HG02642 (cell line): ENCODE measurements around the gene PLCG2.
"Not testable (repeated sequence)": the region's sequence is repeated elsewhere in the genome, so short reads cannot be mapped to it uniquely, and the experiment has no call there.

ENCODE experiments used
- ATAC-seq: cut with Tn5 transposase; IDR thresholded peaks from one replicate; pipeline ENCODE4 v1.9.1; 2021; ENCODE audit warnings: mild to moderate bottlenecking; ENCODE audit not compliant: unreplicated experiment, poor library complexity

The PLCG2 gene

GRCh38 chr16:81873206-81873605, 94.1 kb downstream of the PLCG2 start:
- no peak for ATAC-seq

- ATAC-seq, result peak; percentile 63
Measured at GRCh38 chr16:81873843-81874752, 95.0 kb downstream of the PLCG2 start.

DNA sequence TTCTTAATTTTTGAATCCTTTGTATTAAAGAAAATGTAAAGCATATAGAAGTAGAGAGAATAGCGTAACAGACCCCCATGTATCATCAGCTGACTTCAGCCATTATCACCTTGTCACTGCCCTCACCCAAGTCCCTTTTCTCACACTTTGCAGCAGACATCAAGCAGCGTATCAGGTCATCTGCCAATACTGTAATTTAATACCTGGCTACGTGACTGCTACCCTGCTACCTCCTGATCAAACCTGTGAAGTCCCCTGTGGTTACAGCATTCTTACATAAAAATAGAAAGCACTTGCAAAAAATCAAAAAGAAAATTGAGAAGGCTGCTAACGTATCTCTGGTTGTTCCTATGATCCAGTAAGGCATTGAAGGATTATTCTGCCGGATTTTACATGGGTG, 96.4 kb downstream of the PLCG2 start:
- no peak for ATAC-seq

DNA sequence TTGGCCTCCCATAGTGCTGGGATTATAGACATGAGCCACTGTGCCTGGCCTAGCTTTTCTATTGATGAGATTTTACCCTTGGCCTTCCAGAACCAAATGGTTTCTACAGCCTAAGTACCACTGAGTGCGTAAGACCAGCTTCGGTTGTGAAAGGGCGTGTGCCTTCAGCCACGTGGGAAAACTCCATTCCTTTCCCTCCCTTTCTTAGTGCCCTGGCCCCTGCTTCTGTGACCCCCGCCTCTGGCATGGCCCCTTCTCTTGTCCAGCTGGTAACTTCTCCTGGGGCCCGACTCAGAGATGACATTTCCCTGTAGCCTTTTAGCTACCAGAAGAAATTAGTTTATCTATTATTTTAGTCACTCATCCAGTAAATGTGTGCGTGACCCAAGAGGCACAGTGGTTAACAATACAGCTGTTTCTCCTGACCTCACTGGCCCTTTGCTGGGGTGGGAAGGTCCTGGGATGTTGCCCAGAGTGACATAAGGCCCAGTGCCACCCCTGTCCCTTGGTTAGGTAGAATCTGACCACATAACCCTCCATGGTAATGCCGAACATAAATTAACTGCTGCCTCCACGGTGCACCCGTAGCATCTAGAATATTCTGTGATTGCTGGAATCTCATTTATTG, 97.3 kb downstream of the PLCG2 start:
- ATAC-seq, result no peak

- ATAC-seq, result not testable (repeated sequence)
Measured at GRCh38 chr16:81877490-81877889, 98.4 kb downstream of the PLCG2 start.

- no peak for ATAC-seq
Measured at GRCh38 chr16:81878529-81878928, 99.4 kb downstream of the PLCG2 start.

- no peak for ATAC-seq
Measured at GRCh38 chr16:81879625-81880024, 100.5 kb downstream of the PLCG2 start.

DNA sequence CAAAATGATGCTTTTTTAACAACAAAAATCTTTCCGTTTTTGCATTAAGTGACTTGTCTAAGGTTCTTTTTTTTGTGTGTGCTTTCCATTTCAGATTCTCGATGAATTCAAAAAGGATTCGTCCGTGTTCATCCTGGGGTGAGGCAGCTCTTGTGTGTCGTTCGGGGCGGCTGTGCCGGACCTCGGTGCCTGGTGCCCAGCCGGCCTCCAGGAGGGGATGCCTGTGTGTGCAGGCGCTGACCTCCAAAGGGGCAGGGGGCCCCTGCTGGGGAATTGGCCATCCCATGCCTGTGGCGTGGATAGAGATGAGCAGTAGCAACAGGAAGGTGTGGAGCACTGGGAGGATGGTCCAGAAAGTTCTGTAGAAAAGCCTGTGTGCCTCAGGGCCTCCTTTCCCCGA, 101.7 kb downstream of the PLCG2 start:
- ATAC-seq, result no peak

DNA sequence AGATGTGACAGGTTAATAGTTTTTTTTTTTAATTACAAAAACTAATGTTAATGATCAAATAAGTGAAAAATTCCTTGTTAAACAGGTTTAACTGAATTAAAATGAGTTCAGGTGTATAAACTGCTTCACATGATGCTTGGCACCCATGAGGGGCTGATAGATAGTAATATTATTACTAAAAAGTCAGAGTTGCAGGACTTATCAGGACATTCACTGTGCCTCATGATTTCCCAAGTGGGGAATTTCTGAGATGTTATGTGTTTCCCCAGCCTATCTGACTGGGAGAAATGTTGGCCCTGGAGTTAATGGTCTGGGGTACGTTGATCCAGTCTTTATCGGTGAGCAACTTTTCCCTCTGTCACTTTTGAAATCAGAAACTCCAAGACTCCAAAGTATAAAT, 102.1 kb downstream of the PLCG2 start:
- ATAC-seq, result no peak

DNA sequence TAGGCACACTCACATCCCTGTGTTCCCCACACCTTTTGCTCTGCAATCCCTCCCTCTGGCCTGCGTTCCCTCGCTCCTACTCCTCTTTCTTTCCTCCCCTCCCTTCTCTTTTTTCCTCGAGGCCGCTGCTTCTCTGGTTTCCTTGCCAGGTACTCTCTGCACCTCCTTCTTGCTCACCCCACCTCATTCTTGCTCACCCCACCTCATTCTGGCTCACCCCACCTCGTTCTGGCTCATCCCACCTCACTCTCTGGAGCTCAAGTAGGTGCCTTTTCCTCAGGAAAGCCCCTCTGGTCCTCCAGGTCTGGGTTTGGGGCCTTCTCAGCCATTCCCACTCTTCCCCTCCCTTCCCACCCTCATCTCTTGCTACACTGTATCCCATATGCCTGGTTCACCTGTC, 103.5 kb downstream of the PLCG2 start:
- no peak for ATAC-seq

- no peak for ATAC-seq
Measured at GRCh38 chr16:81883235-81883634, 104.1 kb downstream of the PLCG2 start.

DNA sequence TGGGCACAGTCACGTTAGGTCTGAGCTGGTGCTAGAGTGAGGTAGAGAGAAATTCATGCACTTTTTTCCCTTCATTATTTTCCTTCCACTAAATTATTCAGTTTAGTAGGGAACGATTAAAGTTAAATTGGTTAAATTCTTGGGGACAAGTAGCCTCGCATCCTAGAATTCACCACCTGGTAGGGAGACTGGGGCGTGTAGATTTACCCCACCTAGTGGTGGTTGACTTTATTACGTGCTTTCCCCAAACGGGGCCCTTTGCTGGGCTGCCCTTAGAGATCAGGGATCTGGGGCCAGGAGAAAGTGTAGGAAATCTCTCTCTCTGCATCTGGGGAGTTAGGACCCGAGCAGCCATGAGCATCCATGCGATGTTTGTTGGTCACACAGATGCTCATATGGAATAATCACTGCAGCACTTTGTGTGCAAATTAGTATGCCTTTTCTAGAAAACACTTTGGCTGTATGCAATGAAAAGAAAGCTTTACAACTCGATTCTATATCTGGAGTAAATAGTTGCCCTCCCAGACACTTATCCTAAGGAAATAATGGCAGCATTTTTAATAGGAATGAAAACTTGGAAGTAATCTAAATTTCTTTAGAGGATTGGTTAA, 107.0 kb downstream of the PLCG2 start:
- ATAC-seq, result no peak

- ATAC-seq, result no peak
Measured at GRCh38 chr16:81888520-81889394, 109.7 kb downstream of the PLCG2 start.

DNA sequence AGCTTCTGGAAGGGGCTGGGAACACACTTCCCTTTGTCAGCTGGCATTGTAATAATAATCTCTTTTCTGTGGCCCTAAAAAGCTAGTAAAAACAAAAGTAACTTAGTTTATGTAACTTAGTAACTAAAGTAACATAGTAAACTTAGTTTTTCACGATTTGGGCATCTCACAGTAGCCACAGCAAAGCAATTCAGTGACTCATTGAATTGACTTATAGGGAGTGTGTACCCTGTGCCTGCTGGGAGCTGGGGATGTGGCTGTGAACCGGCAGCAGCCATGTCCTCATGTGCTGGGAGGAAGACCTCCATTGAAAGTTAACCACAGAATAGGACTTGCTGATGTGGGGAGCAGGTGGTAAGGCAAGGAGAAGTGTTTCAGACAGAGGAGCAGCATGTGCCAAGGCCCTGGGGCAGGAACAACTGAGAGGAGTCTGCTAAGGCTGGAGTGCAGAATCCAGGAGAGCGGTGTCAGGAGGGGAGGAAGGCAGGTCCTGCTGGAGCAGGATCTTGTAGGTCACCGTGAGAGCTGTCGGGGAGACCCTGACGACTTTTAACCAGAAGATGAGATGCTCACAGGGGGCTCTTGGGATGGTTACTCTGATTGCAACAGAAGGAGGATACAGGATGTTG, 112.8 kb downstream of the PLCG2 start:
- ATAC-seq, result no peak

GRCh38 chr16:81894592-81894991, 115.5 kb downstream of the PLCG2 start:
- no peak for ATAC-seq

GRCh38 chr16:81896902-81897301, 117.8 kb downstream of the PLCG2 start:
- no peak for ATAC-seq

DNA sequence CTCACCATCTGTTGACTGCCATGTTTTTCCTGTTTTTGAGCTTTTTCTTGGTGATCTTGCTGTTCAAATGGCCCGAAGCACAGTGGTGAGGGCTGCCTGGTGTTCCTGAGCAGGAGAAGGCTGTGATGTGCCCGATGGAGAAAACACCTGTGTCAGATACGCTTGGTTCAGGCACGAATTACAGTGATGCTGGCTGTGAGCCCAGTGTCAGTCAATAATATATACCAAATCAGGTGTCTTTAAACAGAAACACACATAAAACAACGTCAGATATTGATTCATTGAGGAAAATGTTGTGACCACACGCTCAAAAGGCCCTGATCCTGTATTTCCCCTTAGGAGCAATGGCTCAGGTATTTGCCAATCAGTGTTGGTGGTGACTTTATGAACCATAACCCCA, 120.5 kb downstream of the PLCG2 start:
- no peak for ATAC-seq

DNA sequence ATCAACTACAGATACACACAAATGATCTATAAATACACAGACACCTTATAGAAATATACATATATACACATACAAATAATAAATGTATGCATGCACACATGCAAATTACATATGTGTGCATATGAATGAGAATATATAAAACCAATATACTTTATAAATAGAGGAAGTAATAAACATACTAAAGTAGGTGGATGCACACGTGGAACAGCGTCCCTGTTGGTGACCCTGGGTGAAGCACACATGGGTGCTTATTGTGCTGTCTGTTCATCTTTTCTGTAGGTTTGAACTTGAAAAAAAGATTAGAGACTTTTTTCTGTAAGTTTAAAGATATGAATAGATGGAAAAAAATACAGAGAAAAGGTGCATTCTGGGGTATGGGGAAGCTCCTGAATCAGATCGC, 120.9 kb downstream of the PLCG2 start:
- ATAC-seq, result no peak

DNA sequence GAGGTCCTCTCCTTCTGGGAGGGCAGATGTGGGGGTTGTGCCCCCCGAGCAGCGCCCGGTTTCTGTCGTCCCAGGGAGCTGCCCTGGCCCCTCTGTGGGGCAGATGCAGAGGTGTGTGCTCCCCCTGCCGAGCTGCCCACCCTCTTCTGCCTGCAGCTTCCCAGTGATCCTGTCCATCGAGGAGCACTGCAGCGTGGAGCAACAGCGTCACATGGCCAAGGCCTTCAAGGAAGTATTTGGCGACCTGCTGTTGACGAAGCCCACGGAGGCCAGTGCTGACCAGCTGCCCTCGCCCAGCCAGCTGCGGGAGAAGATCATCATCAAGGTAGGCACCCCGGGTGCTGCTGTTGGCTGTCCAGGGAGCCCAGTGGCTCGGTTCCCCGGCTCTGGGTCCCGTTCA, 121.4 kb downstream of the PLCG2 start:
- no peak for ATAC-seq

DNA sequence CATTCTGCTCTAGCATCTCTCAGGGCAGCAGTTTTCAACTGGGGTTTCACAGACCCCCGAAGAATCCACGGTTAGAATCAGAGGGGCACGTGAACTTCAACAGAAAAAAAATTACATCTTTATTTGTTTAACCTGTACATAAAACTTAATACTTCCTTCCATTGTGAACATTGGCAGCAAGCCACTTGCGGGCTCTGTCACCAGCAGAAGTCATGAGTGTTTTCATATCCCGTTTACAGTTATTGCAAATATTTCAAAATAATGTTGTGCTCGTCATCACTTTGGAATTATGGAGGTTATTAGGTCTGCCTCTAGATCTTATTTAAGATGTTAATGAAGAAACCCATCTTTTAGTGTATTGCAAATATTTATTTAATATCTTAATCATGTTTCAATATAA, 122.4 kb downstream of the PLCG2 start:
- ATAC-seq, result no peak
